ENCODE measurements around the gene MPL. TPM values are rescaled to one million over a fixed set of nuclear protein-coding genes. Genes with fewer than 3 reads are reported as not detected.

MPL gene
- not detected in 2 replicates for polyA plus RNA-seq (2012; rRNA removed)
- not detected in 2 replicates for polyA plus RNA-seq (2012; cell fraction: cytosol; rRNA removed)
- polyA plus RNA-seq (2012; cell fraction: nucleus; rRNA removed) = not detected in 2 replicates

DNA sequence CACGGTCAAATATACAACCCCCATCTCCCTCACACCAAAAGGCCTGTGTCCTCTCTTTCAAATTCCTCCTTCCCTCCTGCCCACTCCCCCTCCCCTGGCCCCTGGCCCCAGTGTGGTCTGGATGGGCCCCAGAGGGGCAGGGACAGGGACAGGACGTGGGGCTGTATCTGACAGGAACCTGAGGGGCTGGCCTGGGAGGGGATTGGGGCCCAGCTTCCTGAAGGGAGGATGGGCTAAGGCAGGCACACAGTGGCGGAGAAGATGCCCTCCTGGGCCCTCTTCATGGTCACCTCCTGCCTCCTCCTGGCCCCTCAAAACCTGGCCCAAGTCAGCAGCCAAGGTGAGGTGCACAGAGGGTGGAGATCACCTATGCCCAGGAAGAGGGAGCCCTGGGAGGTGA, at the start of gene MPL:
MPL (plus strand) TSS at position 231 of the 400 bp plus-strand sequence; CDS start at position 262, 31 bp downstream.
- ChIA-PET CTCF (no interaction called here), POLR2A (no interaction called here)
- 50% methylated on average over 1 of the region's 3 CpGs for WGBS (ENCODE audit: low lambda C conversion rate)
- Histone ChIP-seq H3K4me2 (no peak within 1 kb of the TSS), H2AFZ (ENCODE audit: low read depth) (no peak within 1 kb of the TSS), H3K36me3 (replicated peaks in 1 of 2; ENCODE audit: control insufficient read depth in 1 of 2, insufficient read depth in 2 of 2, low read length in 1 of 2) (no peaks in the 10 kb centered on the region), H3K9ac (no peak within 1 kb of the TSS), H4K20me1 (ENCODE audit: insufficient read depth) (no peaks in the 10 kb centered on the region), H3K27ac (ENCODE audit: low read depth in 2 of 2, low read length in 1 of 2) (no peak within 1 kb of the TSS), H3F3A (replicated peaks; ENCODE audit: insufficient read depth) (no peaks in the 10 kb centered on the region), H3K9me2 (no peaks in the 10 kb centered on the region), H3K4me1 (ENCODE audit: control insufficient read depth in 1 of 2, insufficient read depth in 2 of 2, low read depth in 1 of 2, low read length in 1 of 2) (no peaks in the 10 kb centered on the region), H3K9me3 (no peaks in the 10 kb centered on the region), H3K79me2 (ENCODE audit: insufficient read depth) (no peaks in the 10 kb centered on the region), H3K4me3 (ENCODE audit: low read depth in 2 of 2, low read length in 1 of 2) (no peak within 1 kb of the TSS), H3K27me3 (ENCODE audit: insufficient read depth) (no peaks in the 10 kb centered on the region; the same call in 1 of the 2 replicates)
- DNase-seq = no peak
- no peak for TF ChIP-seq RXRA (IDR thresholded peaks at IDR 0.05; ENCODE audit: borderline replicate concordance, low read depth)
- no peak for TF ChIP-seq NFIC (IDR thresholded peaks at IDR 0.05; ENCODE audit: borderline replicate concordance)
- no peak for TF ChIP-seq MEF2A (IDR thresholded peaks at IDR 0.05; ENCODE audit: borderline replicate concordance, low read depth)
- no peak for TF ChIP-seq FOXJ3 (CRISPR knock-in tag; IDR thresholded peaks at IDR 0.05)
- TF ChIP-seq, protein P1, sequence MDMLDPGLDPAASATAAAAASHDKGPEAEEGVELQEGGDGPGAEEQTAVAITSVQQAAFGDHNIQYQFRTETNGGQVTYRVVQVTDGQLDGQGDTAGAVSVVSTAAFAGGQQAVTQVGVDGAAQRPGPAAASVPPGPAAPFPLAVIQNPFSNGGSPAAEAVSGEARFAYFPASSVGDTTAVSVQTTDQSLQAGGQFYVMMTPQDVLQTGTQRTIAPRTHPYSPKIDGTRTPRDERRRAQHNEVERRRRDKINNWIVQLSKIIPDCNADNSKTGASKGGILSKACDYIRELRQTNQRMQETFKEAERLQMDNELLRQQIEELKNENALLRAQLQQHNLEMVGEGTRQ (IDR thresholded peaks at IDR 0.05; ENCODE audit: borderline replicate concordance, low read depth, low read length) = no peak
- TF ChIP-seq, protein P2, sequence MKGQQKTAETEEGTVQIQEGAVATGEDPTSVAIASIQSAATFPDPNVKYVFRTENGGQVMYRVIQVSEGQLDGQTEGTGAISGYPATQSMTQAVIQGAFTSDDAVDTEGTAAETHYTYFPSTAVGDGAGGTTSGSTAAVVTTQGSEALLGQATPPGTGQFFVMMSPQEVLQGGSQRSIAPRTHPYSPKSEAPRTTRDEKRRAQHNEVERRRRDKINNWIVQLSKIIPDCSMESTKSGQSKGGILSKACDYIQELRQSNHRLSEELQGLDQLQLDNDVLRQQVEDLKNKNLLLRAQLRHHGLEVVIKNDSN (IDR thresholded peaks at IDR 0.05; ENCODE audit: borderline replicate concordance, low read depth) = no peak
- TF ChIP-seq, protein P3, sequence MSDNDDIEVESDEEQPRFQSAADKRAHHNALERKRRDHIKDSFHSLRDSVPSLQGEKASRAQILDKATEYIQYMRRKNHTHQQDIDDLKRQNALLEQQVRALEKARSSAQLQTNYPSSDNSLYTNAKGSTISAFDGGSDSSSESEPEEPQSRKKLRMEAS (IDR thresholded peaks at IDR 0.05; ENCODE audit: low read depth) = no peak
- TF ChIP-seq ELF1 (IDR thresholded peaks at IDR 0.05) = no peak
- TF ChIP-seq JUND (IDR thresholded peaks at IDR 0.05) = no peak
- no peak for TF ChIP-seq POLR2AphosphoS5 (IDR thresholded peaks at IDR 0.05; ENCODE audit: low read depth, low read length)

DNA sequence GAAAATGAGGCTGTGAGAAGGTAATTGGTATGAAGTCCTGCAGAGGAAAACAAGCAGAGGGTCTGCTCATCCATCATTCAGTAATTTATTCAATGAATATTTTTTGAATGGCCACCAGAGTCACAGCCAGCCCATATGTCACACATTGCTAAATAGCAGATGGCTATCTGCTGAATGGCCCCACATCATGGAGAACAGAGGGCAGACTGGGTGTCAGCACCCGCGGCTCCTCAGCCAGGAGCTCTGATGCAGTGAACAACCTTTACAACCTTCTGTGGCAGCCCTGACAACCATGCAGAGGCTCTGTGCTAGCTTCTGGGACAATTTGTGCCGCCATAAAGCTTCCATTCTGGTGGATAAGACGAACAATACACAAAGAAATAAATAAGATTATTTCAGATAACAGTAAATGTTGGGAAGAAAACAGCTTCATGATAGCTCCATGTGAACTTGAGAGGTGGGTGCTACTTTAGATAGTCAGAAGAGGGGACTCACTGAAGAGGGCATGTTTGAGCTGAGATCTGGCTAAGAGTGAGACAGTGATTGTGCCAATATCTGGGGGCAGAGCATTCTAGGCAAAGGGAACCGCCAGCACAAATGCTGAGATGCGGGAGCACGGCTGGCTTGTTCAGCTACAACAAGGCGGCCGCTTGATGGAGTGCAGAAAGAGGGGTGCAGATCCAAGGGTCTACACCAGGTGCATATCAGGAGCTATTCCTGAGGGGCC, 49.4 kb upstream of the MPL start:
- ChIA-PET CTCF (interaction anchor here (0.9 to 1.7 kb wide), 4 partner anchors 11 to 126 kb away, joined by 3 to 5 read pairs (median 3); no protein-coding TSS in a partner anchor), POLR2A (no interaction called here)
- Histone ChIP-seq H3K9me3 (no peaks in the 10 kb centered on the region), H3K36me3 (replicated peaks in 1 of 2; ENCODE audit: control insufficient read depth in 1 of 2, insufficient read depth in 2 of 2, low read length in 1 of 2) (no peaks in the 10 kb centered on the region), H3K4me1 (ENCODE audit: control insufficient read depth in 1 of 2, insufficient read depth in 2 of 2, low read depth in 1 of 2, low read length in 1 of 2) (no peaks in the 10 kb centered on the region; a peak in 1 of 4 replicates), H3K79me2 (ENCODE audit: insufficient read depth) (no peaks in the 10 kb centered on the region), H3K27me3 (ENCODE audit: insufficient read depth) (peaks cover 20% of the 10 kb centered on the region; the same call in 1 of the 2 replicates), H3K9ac (no peak overlapping the region), H4K20me1 (ENCODE audit: insufficient read depth) (no peaks in the 10 kb centered on the region), H3F3A (replicated peaks; ENCODE audit: insufficient read depth) (no peaks in the 10 kb centered on the region), H3K27ac (ENCODE audit: low read depth in 2 of 2, low read length in 1 of 2) (no peak overlapping the region), H3K9me2 (no peaks in the 10 kb centered on the region), H3K4me2 (no peak overlapping the region), H3K4me3 (ENCODE audit: low read depth in 2 of 2, low read length in 1 of 2) (no peak overlapping the region), H2AFZ (ENCODE audit: low read depth) (no peak overlapping the region)
- WGBS (ENCODE audit: low lambda C conversion rate) = 60% methylated on average over 9 of the region's 9 CpGs
- peak; percentile 48 for DNase-seq
- TF ChIP-seq, protein P3 (IDR thresholded peaks at IDR 0.05; ENCODE audit: low read depth) = no peak
- TF ChIP-seq GATA2 (CRISPR knock-in tag; IDR thresholded peaks at IDR 0.05) = no peak
- no peak for TF ChIP-seq RCOR1 (IDR thresholded peaks at IDR 0.05; ENCODE audit: low read length)
- no peak for TF ChIP-seq EZH2phosphoT487 (IDR thresholded peaks at IDR 0.05; ENCODE audit: borderline replicate concordance, low read depth)
- no peak for TF ChIP-seq MEF2A (IDR thresholded peaks at IDR 0.05; ENCODE audit: borderline replicate concordance, low read depth)

Measured in SK-N-SH (cell line).